GM12801 (cell line): ENCODE results near the gene LAMA2.

Experiments used
- CTCF ChIP-seq: IDR thresholded peaks from one replicate; pipeline ENCODE4 v1.5.1; 2011; ENCODE audit warnings: control low read depth; ENCODE audit not compliant: insufficient read length; ENCODE audit errors: extremely low read depth

The LAMA2 gene

GRCh38 chr6:129335792-129336191 is 452.9 kb downstream of the LAMA2 start:
- TF ChIP-seq CTCF: no peak

GRCh38 chr6:129338683-129339082 is 455.7 kb downstream of the LAMA2 start:
- TF ChIP-seq CTCF: no peak

GRCh38 chr6:129340983-129341382 is 458.0 kb downstream of the LAMA2 start:
- TF ChIP-seq CTCF: no peak

GRCh38 chr6:129342243-129342642 is 459.3 kb downstream of the LAMA2 start:
- TF ChIP-seq CTCF: no peak

GRCh38 chr6:129342796-129343195 is 459.9 kb downstream of the LAMA2 start:
- TF ChIP-seq CTCF: no peak

- no peak for TF ChIP-seq CTCF
Measured at GRCh38 chr6:129344379-129344778, 461.4 kb downstream of the LAMA2 start.

GRCh38 chr6:129345890-129346289 is 463.0 kb downstream of the LAMA2 start:
- no peak for TF ChIP-seq CTCF

- no peak for TF ChIP-seq CTCF
Measured at GRCh38 chr6:129346964-129347363, 464.0 kb downstream of the LAMA2 start.
